HG03025 (cell line): Measurements from ENCODE around the gene SYT1.
"Not testable (repeated sequence)": the region's sequence is repeated elsewhere in the genome, so short reads cannot be mapped to it uniquely, and the experiment has no call there.

Source experiments
- ATAC-seq: cut with Tn5 transposase; IDR thresholded peaks from one replicate; pipeline ENCODE4 v1.9.1; 2021; ENCODE audit warnings: mild to moderate bottlenecking, moderate library complexity; ENCODE audit not compliant: unreplicated experiment, low FRiP score

SYT1 gene

DNA sequence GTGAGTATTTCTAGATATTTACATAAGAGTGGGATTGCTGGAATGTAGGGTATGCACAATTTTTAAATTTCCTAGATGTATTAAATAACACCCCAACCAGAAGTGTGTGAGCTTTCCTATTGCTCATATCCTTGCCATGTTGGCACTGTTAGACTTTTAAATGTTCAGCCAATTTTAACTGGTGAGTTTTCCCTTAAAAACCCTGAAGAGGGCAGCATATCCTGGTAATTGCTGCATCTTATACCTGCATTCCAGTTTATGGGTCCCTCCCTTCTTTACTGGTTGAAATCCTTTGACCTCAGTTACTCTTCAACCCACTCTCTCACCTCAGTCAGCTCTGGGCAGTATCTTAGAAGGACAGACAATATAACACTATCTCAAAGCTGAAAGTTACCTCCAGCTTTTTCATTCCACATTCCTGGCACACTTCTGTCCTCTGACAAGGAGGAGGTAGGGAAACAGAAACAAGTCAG lies 555.6 kb downstream of the SYT1 start:
- ATAC-seq, result no peak

DNA sequence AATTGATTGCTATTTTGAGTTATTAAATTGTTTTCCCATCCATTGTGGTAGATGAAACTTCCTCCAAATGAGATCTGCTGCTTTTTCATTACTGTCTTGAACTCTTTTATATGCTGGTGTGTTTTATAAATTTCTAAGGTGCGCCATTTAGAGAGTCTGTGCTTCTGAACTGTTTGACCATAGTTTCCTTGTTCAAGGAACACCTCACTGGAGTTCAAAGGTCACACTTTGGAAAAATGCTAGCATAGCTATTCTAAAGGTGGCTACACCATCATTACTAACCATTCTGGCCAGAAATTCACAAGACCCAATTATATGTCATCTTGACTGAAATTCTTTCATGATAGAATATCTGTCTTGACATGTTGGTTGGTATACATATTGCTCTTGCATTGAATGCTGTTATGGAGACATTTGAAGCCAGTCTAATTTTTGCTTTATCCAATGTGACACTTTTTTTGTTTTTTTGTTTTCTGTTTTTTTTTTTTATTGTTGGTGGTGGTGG lies 556.7 kb downstream of the SYT1 start:
- ATAC-seq, result no peak

DNA sequence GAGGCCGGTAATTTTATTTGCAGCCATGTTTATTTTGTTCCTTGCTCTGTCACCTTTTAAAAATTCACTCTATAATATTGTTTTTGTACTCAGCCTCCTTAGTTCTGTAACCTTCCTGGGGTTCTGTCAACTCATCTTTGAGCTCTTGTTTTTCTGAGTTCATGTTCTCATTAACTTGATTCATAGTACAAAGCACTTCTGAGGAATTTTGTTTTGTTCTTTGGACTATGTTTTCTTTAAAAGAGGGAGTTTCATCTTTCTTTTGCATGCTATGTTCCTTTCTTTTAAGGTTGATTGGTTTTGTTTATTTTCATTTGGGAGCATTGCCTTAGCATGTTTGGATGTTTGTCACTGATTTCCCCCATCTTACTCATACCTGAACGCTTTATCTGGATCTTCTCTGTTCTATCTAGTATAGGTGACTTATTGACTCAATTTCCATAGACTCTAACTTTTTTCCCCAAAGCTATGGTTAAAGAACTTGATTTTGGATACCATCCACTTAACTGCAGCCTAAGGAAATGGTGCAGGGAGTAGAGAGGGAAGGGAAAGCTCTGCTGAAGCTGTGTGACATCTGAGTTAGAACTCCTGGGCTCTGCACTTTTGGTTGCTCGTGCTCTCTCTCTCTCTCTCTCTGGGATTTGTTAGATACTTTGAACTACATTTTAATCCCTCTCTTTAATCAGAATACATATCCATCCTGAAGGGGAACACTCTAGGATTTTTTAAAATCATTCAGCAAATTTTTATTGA lies 557.7 kb downstream of the SYT1 start:
- no peak for ATAC-seq

DNA sequence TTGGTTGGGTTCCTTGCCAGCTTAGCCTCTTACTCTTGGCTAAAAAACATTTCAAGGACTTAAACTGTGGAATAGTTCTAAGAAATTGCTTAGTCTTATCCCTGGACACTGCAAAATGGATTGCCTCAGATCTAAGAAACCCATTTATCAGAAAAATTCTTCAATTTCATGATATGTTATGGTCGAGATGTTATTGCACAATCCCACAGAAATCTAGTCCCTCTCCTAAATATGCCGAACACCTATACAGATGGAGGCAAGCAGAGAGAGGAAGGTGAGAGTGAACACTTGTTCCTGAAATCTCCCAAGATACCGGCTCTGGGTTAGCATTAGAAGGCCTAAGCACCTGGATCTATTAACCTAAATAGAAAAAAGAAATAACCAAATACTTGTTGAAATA lies 559.0 kb downstream of the SYT1 start:
- no peak for ATAC-seq

DNA sequence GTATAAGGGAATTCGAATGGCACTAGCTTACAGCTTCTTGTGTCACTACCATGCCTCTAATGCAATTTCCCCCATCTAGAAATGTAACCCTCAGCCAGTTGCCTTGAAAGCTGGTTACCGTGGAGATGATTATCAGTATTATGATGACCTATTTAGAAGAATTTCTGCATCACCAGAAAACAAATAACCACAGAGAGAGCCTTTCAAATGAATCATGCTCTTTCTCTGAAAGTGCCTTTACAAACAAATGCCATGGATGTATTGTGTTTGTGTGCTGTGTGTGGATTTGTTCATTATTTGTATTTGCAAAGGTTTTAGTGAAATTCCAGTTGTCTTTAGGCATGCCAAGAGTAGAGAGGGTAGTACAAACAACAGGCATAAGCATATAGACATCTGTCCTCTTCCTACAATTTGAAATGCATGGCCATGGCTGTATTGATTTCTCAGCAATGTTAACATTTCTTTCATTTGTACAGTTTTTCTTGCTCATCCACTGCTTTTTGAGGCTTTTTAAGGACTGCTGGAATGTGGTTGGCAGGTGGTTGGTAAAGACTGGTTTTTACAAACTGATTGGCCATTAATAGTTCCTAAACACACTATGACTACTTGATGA lies 559.6 kb downstream of the SYT1 start:
- ATAC-seq, result no peak

DNA sequence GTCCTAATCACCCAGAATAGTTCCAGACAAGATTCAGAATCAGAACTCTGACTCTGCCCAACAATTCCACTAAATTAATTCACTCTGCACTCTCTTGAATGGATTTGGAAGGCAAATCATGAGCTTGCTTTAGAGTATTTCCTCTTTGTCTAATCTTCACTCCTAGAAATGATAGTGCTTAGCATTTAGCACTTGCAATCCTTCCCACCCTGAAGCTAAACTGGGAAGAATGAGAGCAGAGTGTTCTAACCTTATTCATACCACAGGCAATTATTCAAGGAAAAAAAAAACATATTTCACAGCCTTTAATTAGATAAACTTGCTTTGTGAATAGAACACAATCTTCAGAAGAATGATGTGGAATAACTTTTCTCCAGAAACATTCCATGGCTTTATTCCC lies 561.5 kb downstream of the SYT1 start:
- no peak for ATAC-seq

DNA sequence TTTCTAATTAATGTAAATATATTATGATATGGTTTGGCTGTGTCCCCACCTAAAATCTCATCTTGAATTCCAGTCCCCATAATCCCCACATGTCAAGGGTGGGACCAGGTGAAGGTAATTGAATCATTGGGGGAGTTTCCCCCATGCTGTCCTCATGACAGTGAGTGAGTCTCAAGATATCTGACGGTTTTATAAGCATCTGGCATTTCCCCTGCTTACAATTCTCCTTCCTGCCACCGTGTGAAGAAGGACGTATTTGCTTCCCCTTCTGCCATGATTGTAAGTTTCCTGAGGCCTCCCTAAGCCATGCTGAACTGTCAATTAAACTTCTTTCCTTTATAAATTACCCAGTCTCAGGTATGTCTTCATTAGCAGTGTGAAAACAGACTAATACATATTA lies 562.2 kb downstream of the SYT1 start:
- not testable (repeated sequence) for ATAC-seq

DNA sequence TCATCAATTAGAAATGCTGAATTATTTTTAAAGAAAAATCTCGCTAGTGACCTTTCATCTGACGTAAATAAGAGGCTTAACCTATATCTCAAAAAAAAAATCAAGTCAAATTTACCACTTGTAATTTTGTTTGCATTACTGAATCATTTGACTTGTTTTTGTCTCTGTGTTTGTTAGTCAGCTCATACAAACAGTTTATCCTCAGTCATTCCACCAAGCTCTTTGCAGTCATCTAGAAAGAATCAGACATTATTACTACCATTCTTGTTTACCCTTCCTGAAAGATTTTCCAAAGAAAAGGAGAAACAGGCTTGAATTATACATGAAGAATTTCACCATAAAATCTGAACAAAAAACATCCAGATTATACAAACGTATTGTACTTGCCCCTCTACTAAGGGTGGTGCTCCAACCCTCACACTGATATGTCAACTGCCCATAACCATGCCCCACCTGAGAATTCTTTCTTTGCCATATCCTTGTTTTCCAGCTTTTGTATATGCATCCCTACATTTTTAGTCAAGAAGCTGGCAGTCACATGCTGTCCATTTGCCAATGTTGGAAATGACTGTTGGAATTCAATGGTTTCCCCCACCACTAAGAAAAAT lies 569.0 kb downstream of the SYT1 start:
- ATAC-seq, result no peak

DNA sequence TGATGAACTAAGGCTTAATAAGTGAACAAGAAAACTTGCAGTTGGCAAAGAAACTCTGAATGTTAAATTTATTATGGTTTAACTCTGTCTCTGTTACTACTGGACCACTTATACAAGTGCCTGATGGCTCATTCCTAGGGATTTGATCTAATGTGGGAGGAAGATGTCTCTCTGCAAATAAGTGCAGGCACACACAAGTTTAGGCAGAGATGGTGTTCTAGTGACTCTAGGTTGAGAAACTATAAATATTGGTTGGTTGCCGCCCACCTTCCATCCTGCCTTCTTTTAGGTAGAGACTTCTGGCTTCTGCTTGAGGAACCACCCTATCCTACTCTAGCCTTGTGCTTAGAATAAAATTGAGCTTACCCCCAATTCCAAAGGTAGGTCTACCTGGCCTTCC lies 570.0 kb downstream of the SYT1 start:
- no peak for ATAC-seq

DNA sequence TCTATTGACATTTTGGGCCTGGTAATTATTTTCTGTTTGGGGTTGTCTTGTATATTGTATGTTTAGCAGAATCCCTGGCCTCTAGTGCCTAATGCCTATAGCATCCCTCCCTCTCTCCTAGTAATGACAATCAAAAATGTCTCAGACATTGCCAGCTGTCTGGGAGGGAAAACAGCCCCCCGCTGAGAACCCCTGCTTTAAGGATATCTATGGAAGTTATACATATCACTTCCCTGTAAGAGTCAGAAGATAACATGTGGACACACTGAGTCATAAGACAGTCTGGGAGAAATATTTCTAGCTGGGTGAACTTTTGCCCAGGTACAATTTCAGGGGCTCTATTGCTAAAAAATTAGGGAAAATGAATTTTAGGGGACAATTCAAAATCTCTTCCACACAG lies 571.2 kb downstream of the SYT1 start:
- no peak for ATAC-seq

DNA sequence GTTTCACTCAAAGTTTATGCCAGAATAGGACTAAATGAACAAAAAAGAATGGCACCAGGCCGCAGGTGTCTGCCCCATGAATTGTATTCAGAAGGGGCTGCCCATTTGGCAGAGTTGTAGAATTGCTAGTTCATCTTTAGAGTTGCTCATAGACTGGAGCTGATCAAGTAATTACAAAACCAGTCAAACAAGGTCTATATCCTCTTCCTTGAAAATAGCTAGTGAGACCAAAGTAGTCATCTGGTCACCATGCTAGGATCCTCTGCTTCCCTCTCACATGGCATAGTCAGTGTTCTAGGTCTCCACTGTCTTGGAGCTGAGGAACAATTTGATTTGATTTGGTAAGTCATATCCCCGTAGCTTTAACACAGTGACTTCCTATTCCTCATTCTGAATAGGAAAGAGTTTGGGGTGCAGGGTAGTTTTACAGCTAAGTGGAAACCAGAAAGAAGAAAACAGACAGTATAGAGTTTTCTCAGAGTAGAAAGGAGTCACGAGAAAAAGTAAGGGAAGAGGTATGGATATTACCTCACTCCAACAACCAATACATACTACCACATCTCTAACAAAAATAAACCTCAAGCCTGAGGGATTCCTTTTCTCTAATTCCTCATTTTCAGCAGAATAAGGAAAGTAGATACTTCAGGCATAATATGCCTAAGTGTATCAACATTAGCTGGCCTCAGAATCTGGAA lies 574.1 kb downstream of the SYT1 start:
- no peak for ATAC-seq

DNA sequence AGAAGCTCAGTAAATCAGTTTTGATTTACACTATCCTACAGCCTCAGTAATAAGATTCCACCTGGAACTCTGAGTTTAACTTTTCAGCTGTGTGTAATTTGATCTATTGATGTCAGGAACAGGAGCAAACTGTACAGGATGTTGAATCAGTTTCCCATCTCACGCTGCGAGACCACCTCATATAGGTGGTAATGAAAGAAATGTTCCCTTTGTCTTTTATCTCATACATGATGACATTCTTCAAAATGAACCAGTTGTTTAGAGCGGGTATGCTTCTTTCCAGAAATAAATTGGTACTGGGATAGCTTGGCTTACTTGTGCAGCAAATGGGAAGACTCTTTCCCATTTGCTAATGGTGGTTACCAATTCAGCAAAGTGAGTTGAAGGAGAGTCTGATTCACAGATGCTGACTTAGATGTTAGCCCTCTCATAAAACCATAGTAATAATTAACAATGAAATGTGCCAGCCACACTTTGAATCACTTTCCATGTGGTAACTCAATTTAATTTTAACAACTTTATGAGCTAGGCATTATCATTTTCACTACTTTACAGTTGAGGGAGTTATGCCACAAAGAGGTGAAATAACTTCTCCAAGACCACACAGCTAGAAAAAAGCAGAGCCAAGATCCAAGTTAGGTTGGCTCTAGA lies 574.7 kb downstream of the SYT1 start:
- no peak for ATAC-seq

DNA sequence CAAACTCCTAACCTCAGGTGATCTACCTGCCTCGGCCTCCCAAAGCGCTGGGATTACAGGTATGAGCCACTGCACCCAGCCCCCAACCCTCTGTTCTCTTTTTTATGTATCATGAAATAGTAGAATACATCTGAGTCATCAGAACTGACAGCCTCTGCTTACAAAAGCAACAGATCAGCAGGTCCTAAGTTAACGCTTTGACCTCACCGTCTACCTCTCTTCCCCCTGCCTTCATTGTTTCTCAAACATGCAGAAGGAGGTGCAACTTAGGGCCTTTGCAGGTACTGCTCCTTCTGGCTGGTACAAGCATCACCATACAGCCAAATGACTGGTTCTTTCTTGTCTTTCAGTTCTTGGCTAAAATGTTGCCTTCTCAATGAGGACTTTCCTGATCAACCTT lies 577.0 kb downstream of the SYT1 start:
- no peak for ATAC-seq

DNA sequence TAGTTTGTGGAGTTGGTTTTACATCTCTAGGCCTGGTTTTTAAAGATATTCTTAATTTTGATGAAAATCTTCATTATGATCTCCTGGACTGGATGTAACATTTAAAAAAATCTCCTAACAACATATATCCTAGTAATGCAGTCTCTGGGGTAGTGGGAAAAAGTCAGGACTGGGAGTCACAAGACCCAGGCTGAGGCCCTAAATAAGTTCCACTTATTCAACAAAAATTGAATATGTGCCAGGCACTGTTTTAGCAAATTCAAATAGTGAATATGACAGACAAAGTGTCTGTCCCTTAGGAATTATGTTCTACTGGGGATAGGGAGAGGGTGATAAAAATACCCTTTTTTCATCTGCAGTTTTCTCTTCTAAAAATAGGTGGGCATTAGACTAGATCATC lies 577.8 kb downstream of the SYT1 start:
- no peak for ATAC-seq

DNA sequence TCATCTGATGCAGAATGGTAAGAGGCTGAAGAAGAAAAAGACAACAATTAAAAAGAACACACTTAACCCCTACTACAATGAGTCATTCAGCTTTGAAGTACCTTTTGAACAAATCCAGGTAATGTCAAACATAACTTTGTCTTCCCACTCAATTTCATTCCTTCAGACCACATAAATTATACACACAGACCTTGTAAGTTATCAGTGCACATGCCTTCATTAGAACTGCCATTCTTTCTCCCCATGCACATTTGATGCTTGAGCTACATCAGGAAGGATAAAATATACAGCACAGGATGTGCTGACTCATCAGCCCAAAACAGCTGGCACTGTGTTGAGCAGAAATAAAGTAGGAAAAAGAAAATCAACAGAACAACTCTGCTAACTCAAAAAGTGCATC lies 579.5 kb downstream of the SYT1 start:
- ATAC-seq, result no peak

DNA sequence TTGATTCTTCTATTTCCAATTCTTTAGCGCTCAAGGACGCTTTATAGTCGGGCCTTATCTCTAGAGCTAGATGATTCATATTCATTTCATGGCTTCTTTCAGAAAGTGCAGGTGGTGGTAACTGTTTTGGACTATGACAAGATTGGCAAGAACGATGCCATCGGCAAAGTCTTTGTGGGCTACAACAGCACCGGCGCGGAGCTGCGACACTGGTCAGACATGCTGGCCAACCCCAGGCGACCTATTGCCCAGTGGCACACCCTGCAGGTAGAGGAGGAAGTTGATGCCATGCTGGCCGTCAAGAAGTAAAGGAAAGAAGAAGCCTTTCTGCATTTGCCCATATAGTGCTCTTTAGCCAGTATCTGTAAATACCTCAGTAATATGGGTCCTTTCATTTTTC lies 584.2 kb downstream of the SYT1 start:
- ATAC-seq, result no peak

DNA sequence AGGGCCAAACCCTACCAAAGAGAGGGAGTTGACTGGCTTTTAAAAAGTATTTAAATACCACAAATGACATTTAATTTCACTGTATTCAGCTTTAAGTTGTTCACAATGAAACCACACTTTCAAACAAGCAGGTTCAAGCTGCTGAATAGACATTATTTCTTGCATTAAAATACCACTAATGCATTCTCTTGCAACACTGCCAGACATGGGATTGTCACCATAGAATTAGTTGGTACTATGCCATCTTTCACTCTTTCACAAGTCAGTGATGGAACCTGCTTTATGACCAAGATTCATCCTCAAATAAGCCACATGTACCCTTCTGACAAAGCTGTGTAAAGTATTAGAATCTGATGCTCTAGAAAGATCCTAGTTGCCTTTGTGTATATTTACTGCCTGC lies 586.8 kb downstream of the SYT1 start:
- no peak for ATAC-seq

DNA sequence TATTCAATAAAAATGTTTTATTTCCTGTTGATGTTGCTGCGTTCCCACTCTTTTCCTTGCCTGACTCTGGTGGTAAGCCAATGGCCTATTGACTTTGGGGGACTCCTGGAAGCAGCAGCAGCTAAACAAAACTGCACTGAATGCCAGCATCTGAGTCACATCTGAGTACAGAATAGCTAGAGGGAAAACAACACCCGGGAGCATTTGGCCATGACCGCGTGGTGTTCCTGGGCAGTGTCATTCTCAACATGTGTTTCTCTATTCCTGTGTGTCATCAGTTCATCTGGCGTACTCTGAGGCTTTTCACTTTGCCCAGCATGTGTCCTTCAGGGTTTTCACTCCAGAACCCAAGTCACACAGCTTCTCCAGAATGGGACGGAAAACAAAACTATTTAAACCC lies 587.4 kb downstream of the SYT1 start:
- no peak for ATAC-seq

DNA sequence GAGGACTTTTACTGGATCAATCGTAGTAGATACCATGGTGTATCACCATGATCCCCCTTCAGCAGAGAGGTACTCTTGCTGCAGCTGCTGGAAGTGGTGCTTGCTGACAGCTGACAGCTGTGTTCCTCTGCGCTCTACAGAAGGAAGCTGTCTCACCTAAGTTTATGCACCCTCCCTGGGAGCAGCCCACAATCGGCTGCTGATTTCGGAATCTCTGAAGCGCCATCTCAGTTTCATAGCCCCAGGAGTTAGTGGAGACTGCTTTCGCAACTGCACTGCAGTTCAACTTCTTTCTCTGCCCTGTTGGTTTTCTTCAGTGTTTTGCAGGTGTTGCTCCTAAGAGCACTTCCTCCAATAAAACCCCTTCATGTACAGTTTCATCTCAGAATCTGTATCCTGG lies 588.3 kb downstream of the SYT1 start:
- no peak for ATAC-seq

DNA sequence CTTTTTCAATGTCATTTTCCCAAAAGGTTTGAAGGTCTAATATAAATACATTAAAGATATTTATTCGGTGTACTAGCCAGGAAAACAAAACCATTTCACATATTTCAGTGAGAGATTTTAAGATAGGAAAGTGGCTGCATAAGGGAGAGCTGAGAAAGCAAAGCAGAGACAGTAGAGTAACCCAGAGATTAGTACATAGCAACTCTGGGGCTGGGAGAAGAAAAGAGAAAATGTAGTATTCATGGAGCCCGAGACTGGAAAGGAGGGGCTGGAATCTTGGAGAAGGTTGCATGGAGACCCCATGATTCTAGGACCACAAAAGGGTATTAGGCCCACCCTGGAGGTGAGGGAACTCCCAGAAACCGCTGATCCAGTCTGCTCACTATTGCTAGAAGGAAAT lies 589.2 kb downstream of the SYT1 start:
- no peak for ATAC-seq
